IMR-90 (cell line): Measurements from ENCODE around the gene CNDP1. TPM values are rescaled to one million over a fixed set of nuclear protein-coding genes. Genes with fewer than 3 reads are reported as not detected.

ENCODE experiments used
- ATAC-seq: fragments of 200-7000 bp; cut with Tn5 transposase; 2 replicates; pipeline ENCODE4 v1.9.1; 2020; ENCODE audit warnings: low read depth, mild to moderate bottlenecking, moderate library complexity
- BruUV-seq: library from RNA; stranded (reverse); fragments of 400-500 nt; replicated peaks from 2 replicates; lab custom pipeline; 2021; lab: Mats Ljungman, UMichigan
- CTCF ChIA-PET: fragments of 300-600 bp; formaldehyde crosslinking; extraction: SDS; loops from one replicate; lab custom pipeline; 2021; ENCODE audit warnings: antibody characterized with exemption; lab: Yijun Ruan, JAX
- POLR2A ChIA-PET: fragments of 300-600 bp; sonication (Branson Sonifier 250); formaldehyde crosslinking; loops from one replicate; lab custom pipeline; 2022; ENCODE audit warnings: antibody characterized with exemption; ENCODE audit not compliant: unreplicated experiment; lab: Charles Lee
- DNase-seq: peaks from one replicate; pipeline ENCODE4 v3.0.0; 2013
- H2AFZ ChIP-seq: replicated peaks from 2 replicates; pipeline ENCODE3; 2013; ENCODE audit warnings: low read length, mild to moderate bottlenecking; ENCODE audit not compliant: poor library complexity
- H2AK5ac ChIP-seq: 2 replicates; pipeline ENCODE4 v1.6.1; 2013; ENCODE audit warnings: low read depth, low read length, inconsistent platforms
- H2AK9ac ChIP-seq: replicated peaks from 2 replicates; pipeline ENCODE3; 2013; ENCODE audit warnings: mild to moderate bottlenecking, low read depth, low read length, moderate library complexity; ENCODE audit not compliant: poor library complexity
- H2BK120ac ChIP-seq: 2 replicates; pipeline ENCODE4 v1.6.1; 2013; ENCODE audit warnings: low read depth, low read length, inconsistent platforms
- H2BK15ac ChIP-seq: 3 replicates; pipeline ENCODE4 v1.6.1; 2013; ENCODE audit warnings: low read depth, low read length, inconsistent platforms
- H2BK20ac ChIP-seq: 2 replicates; pipeline ENCODE4 v1.6.1; 2013; ENCODE audit warnings: low read depth, mild to moderate bottlenecking, inconsistent platforms, low read length, moderate library complexity
- H2BK5ac ChIP-seq: 2 replicates; pipeline ENCODE4 v1.6.1; 2013; ENCODE audit warnings: mild to moderate bottlenecking, low read depth, low read length, inconsistent platforms; ENCODE audit not compliant: poor library complexity, severe bottlenecking
- H3K14ac ChIP-seq: replicated peaks from 2 replicates; pipeline ENCODE4 v1.6.1; 2013; ENCODE audit warnings: low read depth, low read length, inconsistent platforms
- H3K18ac ChIP-seq: 2 replicates; pipeline ENCODE4 v1.6.1; 2013; ENCODE audit warnings: low read depth, low read length, control low read depth
- H3K23ac ChIP-seq: 2 replicates; pipeline ENCODE4 v1.6.1; 2013; ENCODE audit warnings: low read depth, low read length, inconsistent platforms
- H3K27ac ChIP-seq: 2 replicates; pipeline ENCODE4 v1.5.1; 2013; ENCODE audit warnings: mild to moderate bottlenecking, control low read depth, low read length; ENCODE audit not compliant: insufficient read depth
- H3K27me3 ChIP-seq: 2 replicates; pipeline ENCODE4 v1.6.1; 2013; ENCODE audit warnings: low read length; ENCODE audit not compliant: control insufficient read depth, insufficient read depth
- H3K36me3 ChIP-seq: 2 replicates; pipeline ENCODE4 v1.6.1; 2013; ENCODE audit warnings: low read length, mixed read lengths; ENCODE audit not compliant: control insufficient read depth, insufficient read depth
- H3K4ac ChIP-seq: 2 replicates; pipeline ENCODE4 v1.6.1; 2013; ENCODE audit warnings: low read depth, low read length, inconsistent platforms
- H3K4me1 ChIP-seq: 2 replicates; pipeline ENCODE4 v1.6.1; 2013; ENCODE audit warnings: low read length, mixed read lengths; ENCODE audit not compliant: control insufficient read depth, insufficient read depth
- H3K4me2 ChIP-seq: 2 replicates; pipeline ENCODE4 v1.6.1; 2013; ENCODE audit warnings: low read depth, mild to moderate bottlenecking, control low read depth, low read length, moderate library complexity
- H3K4me3 ChIP-seq: 2 replicates; pipeline ENCODE4 v1.5.1; 2013; ENCODE audit warnings: low read depth, mild to moderate bottlenecking, control low read depth, low read length, moderate library complexity; ENCODE audit not compliant: insufficient read depth
- H3K56ac ChIP-seq: 2 replicates; pipeline ENCODE4 v1.6.1; 2013; ENCODE audit warnings: low read length, inconsistent platforms; ENCODE audit not compliant: insufficient read depth; ENCODE audit errors: extremely low read depth
- H3K79me1 ChIP-seq, 2 experiments: 2 replicates each; pipeline ENCODE4 v1.6.1; 2013; ENCODE audit warnings: low read length in 2 of 2, inconsistent platforms in 1 of 2, low read depth in 1 of 2
- H3K9ac ChIP-seq: 2 replicates; pipeline ENCODE4 v1.6.1; 2013; ENCODE audit warnings: low read depth, low read length, control low read depth
- H3K9me1 ChIP-seq: 2 replicates; pipeline ENCODE4 v1.6.1; 2013; ENCODE audit warnings: low read length, inconsistent platforms; ENCODE audit not compliant: insufficient read depth
- H3K9me3 ChIP-seq: 2 replicates; pipeline ENCODE4 v1.6.1; 2013; ENCODE audit warnings: low read length; ENCODE audit not compliant: control insufficient read depth, insufficient read depth
- H4K20me1 ChIP-seq: 2 replicates; pipeline ENCODE4 v1.6.1; 2013; ENCODE audit warnings: low read length, inconsistent platforms; ENCODE audit not compliant: insufficient read depth
- H4K5ac ChIP-seq: 2 replicates; pipeline ENCODE4 v1.6.1; 2013; ENCODE audit warnings: mild to moderate bottlenecking, low read depth, low read length, control low read depth
- H4K8ac ChIP-seq, 2 experiments: 2 replicates each; pipeline ENCODE4 v1.6.1; 2013; ENCODE audit warnings: low read depth in 2 of 2, low read length in 2 of 2, control low read depth in 1 of 2, inconsistent platforms in 1 of 2
- H4K91ac ChIP-seq: 2 replicates; pipeline ENCODE4 v1.6.1; 2013; ENCODE audit warnings: low read depth, low read length, inconsistent platforms; ENCODE audit not compliant: insufficient read depth
- BHLHE40 ChIP-seq: fragments of 150-350 bp; IDR thresholded peaks from 2 replicates; pipeline ENCODE4 v1.6.1; 2016; ENCODE audit warnings: mild to moderate bottlenecking, low read depth, low read length
- CHD1 ChIP-seq: IDR thresholded peaks from 2 replicates; pipeline ENCODE4 v1.6.1; 2012; ENCODE audit warnings: low read depth, low read length, improper control_type of control experiment
- ELK1 ChIP-seq: fragments of 150-350 bp; IDR thresholded peaks from 2 replicates; pipeline ENCODE4 v1.6.1; 2016; ENCODE audit warnings: low read depth, mild to moderate bottlenecking, low read length, moderate library complexity, borderline replicate concordance
- POLR2A ChIP-seq: IDR thresholded peaks from 2 replicates; pipeline ENCODE4 v1.6.1; 2012; ENCODE audit warnings: mild to moderate bottlenecking, low read depth, low read length
- RAD21 ChIP-seq: IDR thresholded peaks from 2 replicates; pipeline ENCODE4 v1.6.1; 2012; ENCODE audit warnings: low read length, improper control_type of control experiment
- WGBS, 2 experiments: methylation state at CpG; one replicate each; pipeline versions ENCODE4 v1.1.5 to v1.1.7; 2013; ENCODE audit warnings: missing lambda C conversion rate in 2 of 2; ENCODE audit not compliant: insufficient read length in 1 of 2; ENCODE audit errors: extremely low coverage in 2 of 2; 5-methylcytosine and 5-hydroxymethylcytosine counted together
- dilution Hi-C: fragments of 300-500 bp; cut with HindIII; formaldehyde crosslinking; loops from one replicate; pipeline ENCODE4 v1.14.3; 2018; ENCODE audit warnings: low sequenced_read_pairs; ENCODE audit not compliant: unreplicated experiment
- in situ Hi-C: fragments of 300-500 bp; cut with MboI; formaldehyde crosslinking; loops from 3 replicates; pipeline ENCODE4 v1.14.3; 2019; ENCODE audit warnings: low sequenced_read_pairs, inconsistent platforms, mixed read lengths
- intact Hi-C: fragments of 100-400 bp; cut with micrococcal nuclease; formaldehyde crosslinking; loops from 2 replicates; pipeline ENCODE4 v1.10.0; 2022
- polyA plus RNA-seq, 3 experiments: library from polyadenylated mRNA; depleted of rRNA; stranded (reverse); fragments of >200 nt; gene quantifications; 2 replicates each; pipeline ENCODE4 v1.2.3, GENCODE V29; 2012; ENCODE audit warnings: low replicate concordance in 1 of 3
- total RNA-seq: library from RNA; depleted of rRNA; stranded (reverse); fragments of >200 nt; gene quantifications from 2 replicates; pipeline ENCODE4 v1.2.3, GENCODE V29; 2012

CNDP1 gene
- total and polyA plus RNA-seq, 2 of the 4 experiments (the other 2 are of a cell fraction) = not detected

GRCh38 chr18:74546751-74547530 lies 12.6 kb downstream of the CNDP1 start:
- no peak overlapping the region for H4K91ac ChIP-seq
- H3K9ac ChIP-seq = no peak overlapping the region
- H3K9me1 ChIP-seq = peaks cover 7% of the 10 kb centered on the region; the same call in 1 of the 2 replicates
- no peak overlapping the region for H2BK15ac ChIP-seq
- no peak overlapping the region for H2BK20ac ChIP-seq
- no peak overlapping the region for H2AK5ac ChIP-seq
- 0 out of 2 replicates have a peak overlapping the region, but pooled peaks have one; percentile 45 for H3K4ac ChIP-seq
- H4K20me1 ChIP-seq = no peaks in the 10 kb centered on the region
- in situ Hi-C loops (no loop called here), intact Hi-C loops (no loop called here), dilution Hi-C loops (no loop called here)
- peak overlapping the region; percentile 1; the same call in 1 of the 2 replicates for H3K4me2 ChIP-seq
- no peak overlapping the region for H3K4me3 ChIP-seq
- H2BK120ac ChIP-seq = no peak overlapping the region
- DNase-seq = peak; percentile 29
- no peak overlapping the region for H3K18ac ChIP-seq
- no peak overlapping the region for H3K23ac ChIP-seq
- no peak overlapping the region for H3K14ac ChIP-seq
- H3K9me3 ChIP-seq = peaks cover 5% of the 10 kb centered on the region
- ChIA-PET CTCF (no interaction called here), POLR2A (no interaction called here)
- no peaks in the 10 kb centered on the region for H3K27me3 ChIP-seq
- no peaks in the 10 kb centered on the region for H3K36me3 ChIP-seq
- no TSS peak for BruUV-seq
- H2BK5ac ChIP-seq = no peak overlapping the region
- H3K4me1 ChIP-seq = peaks cover 3% of the 10 kb centered on the region; the same call in 1 of the 2 replicates
- H3K27ac ChIP-seq = no peak overlapping the region
- no peak for TF ChIP-seq POLR2A
- no peak for TF ChIP-seq CHD1
- no peak for TF ChIP-seq ELK1
- no peak for TF ChIP-seq RAD21
- TF ChIP-seq BHLHE40 = no peak
- no peak overlapping the region; the same call in 1 of the 2 replicates for H3K56ac ChIP-seq
- H2AFZ ChIP-seq = peak overlapping the region; percentile 76
- no peak overlapping the region; the same call in 1 of the 2 replicates for H4K5ac ChIP-seq
- WGBS, 2 experiments = 57% methylated on average over 3 of the region's 9 CpGs; no CpG with 5 or more reads in 1 of the 2 experiments
- H3K79me1 ChIP-seq = no peaks in the 10 kb centered on the region
- peak; percentile 69 for ATAC-seq
- peak overlapping the region in 1 of 2 experiments; percentile 32; a peak in 1 of 4 replicates for H4K8ac ChIP-seq
- no peak overlapping the region for H2AK9ac ChIP-seq
